Fibroblast of lung (primary cell): ENCODE measurements around the gene PCDHB4.
"Not testable (repeated sequence)": the region's sequence is repeated elsewhere in the genome, so short reads cannot be mapped to it uniquely, and the experiment has no call there.

ENCODE experiments used
- EZH2 ChIP-seq: IDR thresholded peaks from 2 replicates; pipeline ENCODE4 v1.5.1; 2012; ENCODE audit warnings: low read length, control low read depth, mild to moderate bottlenecking; ENCODE audit errors: missing control alignments
- TF ChIP-seq, protein P1 (sequence below), 2 donors: IDR thresholded peaks in 1 of 2; conservative IDR thresholded peaks in 1 of 2; 1 replicate in 1 of 2; 2 replicates in 1 of 2; pipeline ENCODE4 v1.5.1; 2011 to 2012; ENCODE audit warnings: low read length in 2 of 2, control low read depth in 1 of 2, inconsistent platforms in 1 of 2, low read depth in 1 of 2, mild to moderate bottlenecking in 1 of 2

DNA sequence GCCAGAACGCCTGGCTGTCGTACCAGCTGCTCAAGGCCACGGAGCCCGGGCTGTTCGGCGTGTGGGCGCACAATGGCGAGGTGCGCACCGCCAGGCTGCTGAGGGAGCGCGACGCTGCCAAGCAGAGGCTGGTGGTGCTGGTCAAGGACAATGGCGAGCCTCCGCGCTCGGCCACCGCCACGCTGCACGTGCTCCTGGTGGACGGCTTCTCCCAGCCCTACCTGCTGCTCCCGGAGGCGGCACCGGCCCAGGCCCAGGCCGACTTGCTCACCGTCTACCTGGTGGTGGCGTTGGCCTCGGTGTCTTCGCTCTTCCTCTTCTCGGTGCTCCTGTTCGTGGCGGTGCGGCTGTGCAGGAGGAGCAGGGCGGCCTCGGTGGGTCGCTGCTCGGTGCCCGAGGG, 25.0 kb upstream of the PCDHB4 start:
- TF ChIP-seq EZH2: not testable (repeated sequence)
- TF ChIP-seq, protein P1, sequence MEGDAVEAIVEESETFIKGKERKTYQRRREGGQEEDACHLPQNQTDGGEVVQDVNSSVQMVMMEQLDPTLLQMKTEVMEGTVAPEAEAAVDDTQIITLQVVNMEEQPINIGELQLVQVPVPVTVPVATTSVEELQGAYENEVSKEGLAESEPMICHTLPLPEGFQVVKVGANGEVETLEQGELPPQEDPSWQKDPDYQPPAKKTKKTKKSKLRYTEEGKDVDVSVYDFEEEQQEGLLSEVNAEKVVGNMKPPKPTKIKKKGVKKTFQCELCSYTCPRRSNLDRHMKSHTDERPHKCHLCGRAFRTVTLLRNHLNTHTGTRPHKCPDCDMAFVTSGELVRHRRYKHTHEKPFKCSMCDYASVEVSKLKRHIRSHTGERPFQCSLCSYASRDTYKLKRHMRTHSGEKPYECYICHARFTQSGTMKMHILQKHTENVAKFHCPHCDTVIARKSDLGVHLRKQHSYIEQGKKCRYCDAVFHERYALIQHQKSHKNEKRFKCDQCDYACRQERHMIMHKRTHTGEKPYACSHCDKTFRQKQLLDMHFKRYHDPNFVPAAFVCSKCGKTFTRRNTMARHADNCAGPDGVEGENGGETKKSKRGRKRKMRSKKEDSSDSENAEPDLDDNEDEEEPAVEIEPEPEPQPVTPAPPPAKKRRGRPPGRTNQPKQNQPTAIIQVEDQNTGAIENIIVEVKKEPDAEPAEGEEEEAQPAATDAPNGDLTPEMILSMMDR (conservative IDR thresholded peaks at IDR 0.05 in 1 of 2, IDR thresholded peaks at IDR 0.05 in 1 of 2; ENCODE audit: low read depth in 1 of 2, low read length in 2 of 2): not testable (repeated sequence)
